GM21576 (cell line): Measurements from ENCODE around the gene FXYD1.
"Not testable (repeated sequence)": the region's sequence is repeated elsewhere in the genome, so short reads cannot be mapped to it uniquely, and the experiment has no call there.

Source experiments
- ATAC-seq: cut with Tn5 transposase; IDR thresholded peaks from one replicate; pipeline ENCODE4 v1.9.1; 2021; ENCODE audit warnings: mild to moderate bottlenecking, moderate library complexity; ENCODE audit not compliant: unreplicated experiment

FXYD1 gene

GRCh38 chr19:35124098-35125060, 14.2 kb upstream of the FXYD1 start:
- peak; percentile 49 for ATAC-seq

- ATAC-seq: no peak
These were observed 13.3 kb upstream of the FXYD1 start for GRCh38 chr19:35125270-35125717.

- ATAC-seq: no peak
These were observed 12.6 kb upstream of the FXYD1 start for GRCh38 chr19:35125749-35126623.

- ATAC-seq: no peak
These were observed 12.0 kb upstream of the FXYD1 start for GRCh38 chr19:35126624-35126959.

GRCh38 chr19:35127871-35128270, 10.8 kb upstream of the FXYD1 start:
- no peak for ATAC-seq

GRCh38 chr19:35128398-35129057, 10.1 kb upstream of the FXYD1 start:
- no peak for ATAC-seq

- not testable (repeated sequence) for ATAC-seq
These were observed 8.8 kb upstream of the FXYD1 start for GRCh38 chr19:35129724-35130274.

- ATAC-seq: no peak
These were observed 7.6 kb upstream of the FXYD1 start for GRCh38 chr19:35130761-35131720.

GRCh38 chr19:35132254-35132653, 6.4 kb upstream of the FXYD1 start:
- ATAC-seq: no peak

GRCh38 chr19:35133826-35134225, 4.8 kb upstream of the FXYD1 start:
- ATAC-seq: no peak

GRCh38 chr19:35134601-35135242, 3.9 kb upstream of the FXYD1 start, which contains the start of gene LGI4:
Gene LGI4 (minus strand): TSS chr19:35135059. CDS start chr19:35134680, 379 bp downstream.
- no peak for ATAC-seq

- ATAC-seq: no peak
These were observed 3.2 kb upstream of the FXYD1 start for GRCh38 chr19:35135389-35135909.

- ATAC-seq: no peak
These were observed 2.4 kb upstream of the FXYD1 start for GRCh38 chr19:35136231-35136630.

GRCh38 chr19:35136977-35137702, 1.5 kb upstream of the FXYD1 start:
- no peak for ATAC-seq

- no peak for ATAC-seq
These were observed 1.8 kb downstream of the FXYD1 start for GRCh38 chr19:35140207-35140961.

- ATAC-seq: peak; percentile 52
These were observed 2.6 kb downstream of the FXYD1 start for GRCh38 chr19:35140962-35141836.
